ENCODE data around the gene DAW1.

- no peak for TF ChIP-seq SIN3A (IDR thresholded peaks at IDR 0.05; ENCODE audit: borderline replicate concordance, insufficient read depth, low read depth, low read length)
- no peak for TF ChIP-seq REST (IDR thresholded peaks at IDR 0.05; ENCODE audit: insufficient read depth in 1 of 2, low read depth in 2 of 2, low read length in 1 of 2)
- no peak for TF ChIP-seq CTCF (IDR thresholded peaks at IDR 0.05)
- TF ChIP-seq POLR2AphosphoS5 (IDR thresholded peaks at IDR 0.05; ENCODE audit: low read depth, low read length): no peak
Observed at GRCh38 chr2:227921648-227922047, 50.2 kb downstream of the DAW1 start.

Measured in Panc1 (cell line).